Brain pericyte (primary cell): Measurements from ENCODE around the gene OLIG3.

Experiments used
- DNase-seq: peaks from one replicate; pipeline ENCODE4 v3.0.0-alpha.2; 2012; ENCODE audit warnings: low read depth, low spot score

The OLIG3 gene

DNA sequence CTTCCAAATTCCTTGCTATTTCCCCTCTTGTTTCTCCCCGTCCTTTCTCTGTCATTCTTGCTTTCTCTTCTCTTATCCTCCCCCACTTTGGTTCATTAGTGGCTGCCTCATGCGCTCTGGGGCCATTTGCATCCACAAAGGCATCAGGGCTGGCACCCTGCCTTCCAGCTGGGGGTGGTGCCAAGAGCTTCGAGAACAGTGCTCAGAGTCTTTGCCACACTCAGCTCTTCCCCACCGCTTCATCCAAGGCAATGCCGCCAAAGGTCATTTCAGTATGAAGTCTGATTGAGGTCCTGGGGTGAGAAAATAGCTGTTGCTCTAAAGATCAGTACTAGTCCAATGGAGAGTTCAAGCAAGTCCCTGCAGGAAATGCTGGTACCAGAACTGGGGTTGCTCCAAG lies 22.7 kb downstream of the OLIG3 start:
- DNase-seq: no peak

DNA sequence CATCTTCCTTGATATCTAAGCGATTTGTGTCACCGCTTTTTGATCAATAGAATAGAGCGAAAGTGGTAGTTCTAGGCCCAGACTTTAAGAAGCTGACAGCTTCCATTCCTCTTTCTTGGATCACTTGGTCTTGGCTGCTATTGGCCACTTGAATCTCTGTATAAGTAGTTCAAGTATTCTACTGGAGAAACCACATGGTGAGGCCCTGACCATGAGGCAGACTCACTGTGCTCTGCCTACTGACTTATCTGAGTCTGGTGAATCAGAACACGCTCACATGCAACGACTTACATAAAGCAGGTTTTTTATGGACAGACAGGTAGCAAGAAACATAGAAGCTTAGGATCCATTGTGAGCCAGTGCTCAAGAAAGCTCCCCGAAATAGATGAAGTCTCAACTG lies 27.0 kb downstream of the OLIG3 start:
- DNase-seq: no peak

DNA sequence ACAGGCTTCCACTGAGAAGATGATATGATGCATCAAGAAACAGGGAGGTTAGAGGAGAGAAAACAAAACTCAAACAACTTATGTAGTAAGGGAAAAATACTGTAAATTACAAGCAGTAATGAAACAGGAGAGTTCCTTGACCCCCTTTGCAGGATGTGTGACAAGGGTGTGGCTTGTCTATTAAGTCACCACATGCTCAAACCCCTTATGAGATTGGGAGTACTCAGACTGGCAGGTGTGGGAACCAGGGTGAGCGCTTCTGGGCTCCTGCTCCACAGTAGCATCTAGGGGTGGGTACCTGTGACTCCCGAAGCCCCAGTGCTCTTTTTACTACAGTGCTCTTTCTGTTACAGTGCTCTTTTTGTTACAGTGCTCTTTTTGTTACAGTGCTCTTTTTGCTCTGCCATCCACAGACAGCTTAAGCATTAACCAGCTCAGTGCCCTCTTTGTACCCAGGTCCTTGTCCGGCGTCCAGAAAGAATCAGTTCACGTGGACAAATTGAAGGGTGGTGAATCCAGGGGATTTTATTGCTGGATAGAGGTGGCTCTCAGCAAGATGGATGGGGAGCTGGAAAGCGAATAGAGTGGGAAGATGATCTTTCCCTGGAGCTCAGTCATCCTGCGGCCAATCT lies 28.7 kb downstream of the OLIG3 start:
- no peak for DNase-seq

DNA sequence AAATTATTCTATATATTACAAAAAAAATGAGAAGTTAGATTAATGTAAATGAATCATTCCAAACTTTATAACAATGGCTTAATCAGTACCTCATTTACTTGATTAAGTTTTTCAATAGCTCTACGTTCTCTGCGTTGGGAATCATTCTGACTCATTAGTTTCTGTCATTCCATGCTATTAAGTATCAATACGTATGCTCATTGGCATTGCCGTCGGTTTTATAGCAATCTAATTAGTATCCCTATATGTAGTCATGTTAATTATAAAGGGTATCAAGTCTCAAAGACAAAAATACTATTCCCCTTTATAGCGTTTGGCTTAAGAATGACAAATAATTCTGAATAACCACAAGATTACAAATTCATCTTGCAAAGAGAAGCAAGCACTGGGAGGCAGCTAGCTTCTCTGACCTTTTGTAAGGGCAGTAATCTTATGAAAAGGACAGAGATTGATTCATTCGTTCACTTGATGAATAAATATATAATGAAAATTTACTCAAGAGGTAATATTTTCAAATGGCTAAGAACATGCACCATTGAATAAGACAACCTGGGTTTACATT lies 41.8 kb downstream of the OLIG3 start:
- no peak for DNase-seq

DNA sequence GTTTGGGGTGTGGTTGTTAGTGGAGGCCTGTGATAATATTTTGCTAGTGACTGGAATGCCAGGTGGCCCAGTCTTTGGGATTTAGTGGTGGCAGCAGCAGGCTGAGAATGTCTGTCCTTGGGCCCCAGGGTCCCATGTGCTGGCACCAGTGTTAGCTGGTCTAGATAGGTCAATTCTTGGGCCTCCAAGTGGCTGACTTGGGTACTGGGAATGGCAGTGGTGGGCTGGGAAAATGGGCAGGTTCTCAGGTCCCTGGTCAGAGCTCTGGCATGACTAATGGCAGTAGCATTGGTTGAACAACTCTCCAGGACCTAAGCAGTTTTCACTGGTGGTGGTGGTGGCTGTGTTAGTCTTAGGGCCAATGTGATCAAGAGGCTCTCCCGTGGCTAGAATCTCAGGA lies 50.3 kb downstream of the OLIG3 start:
- no peak for DNase-seq
